GM12873 (cell line): ENCODE data around the gene GLB1L3.

Experiments used
- TF ChIP-seq, protein P1 (sequence below): IDR thresholded peaks from 2 replicates; pipeline ENCODE4 v1.5.1; 2012; ENCODE audit warnings: low read depth, mild to moderate bottlenecking, moderate library complexity, low read length, control low read depth; ENCODE audit not compliant: insufficient read depth; ENCODE audit errors: missing control alignments

GLB1L3 gene

DNA sequence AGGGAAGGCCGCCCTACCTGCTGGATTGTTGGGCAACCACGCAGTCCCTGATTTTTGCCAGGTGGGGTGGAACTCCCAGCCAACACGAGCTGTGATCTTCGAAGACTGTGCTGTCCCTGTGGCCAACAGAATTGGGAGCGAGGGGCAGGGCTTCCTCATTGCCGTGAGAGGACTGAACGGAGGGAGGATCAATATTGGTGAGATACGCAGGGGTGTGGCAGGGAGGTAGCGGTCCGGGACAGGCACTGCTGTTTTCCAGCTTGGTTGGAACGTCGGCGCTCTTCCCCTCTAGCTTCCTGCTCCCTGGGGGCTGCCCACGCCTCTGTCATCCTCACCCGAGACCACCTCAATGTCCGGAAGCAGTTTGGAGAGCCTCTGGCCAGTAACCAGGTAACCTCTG lies 15.2 kb upstream of the GLB1L3 start:
- TF ChIP-seq, protein P1, sequence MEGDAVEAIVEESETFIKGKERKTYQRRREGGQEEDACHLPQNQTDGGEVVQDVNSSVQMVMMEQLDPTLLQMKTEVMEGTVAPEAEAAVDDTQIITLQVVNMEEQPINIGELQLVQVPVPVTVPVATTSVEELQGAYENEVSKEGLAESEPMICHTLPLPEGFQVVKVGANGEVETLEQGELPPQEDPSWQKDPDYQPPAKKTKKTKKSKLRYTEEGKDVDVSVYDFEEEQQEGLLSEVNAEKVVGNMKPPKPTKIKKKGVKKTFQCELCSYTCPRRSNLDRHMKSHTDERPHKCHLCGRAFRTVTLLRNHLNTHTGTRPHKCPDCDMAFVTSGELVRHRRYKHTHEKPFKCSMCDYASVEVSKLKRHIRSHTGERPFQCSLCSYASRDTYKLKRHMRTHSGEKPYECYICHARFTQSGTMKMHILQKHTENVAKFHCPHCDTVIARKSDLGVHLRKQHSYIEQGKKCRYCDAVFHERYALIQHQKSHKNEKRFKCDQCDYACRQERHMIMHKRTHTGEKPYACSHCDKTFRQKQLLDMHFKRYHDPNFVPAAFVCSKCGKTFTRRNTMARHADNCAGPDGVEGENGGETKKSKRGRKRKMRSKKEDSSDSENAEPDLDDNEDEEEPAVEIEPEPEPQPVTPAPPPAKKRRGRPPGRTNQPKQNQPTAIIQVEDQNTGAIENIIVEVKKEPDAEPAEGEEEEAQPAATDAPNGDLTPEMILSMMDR = no peak

DNA sequence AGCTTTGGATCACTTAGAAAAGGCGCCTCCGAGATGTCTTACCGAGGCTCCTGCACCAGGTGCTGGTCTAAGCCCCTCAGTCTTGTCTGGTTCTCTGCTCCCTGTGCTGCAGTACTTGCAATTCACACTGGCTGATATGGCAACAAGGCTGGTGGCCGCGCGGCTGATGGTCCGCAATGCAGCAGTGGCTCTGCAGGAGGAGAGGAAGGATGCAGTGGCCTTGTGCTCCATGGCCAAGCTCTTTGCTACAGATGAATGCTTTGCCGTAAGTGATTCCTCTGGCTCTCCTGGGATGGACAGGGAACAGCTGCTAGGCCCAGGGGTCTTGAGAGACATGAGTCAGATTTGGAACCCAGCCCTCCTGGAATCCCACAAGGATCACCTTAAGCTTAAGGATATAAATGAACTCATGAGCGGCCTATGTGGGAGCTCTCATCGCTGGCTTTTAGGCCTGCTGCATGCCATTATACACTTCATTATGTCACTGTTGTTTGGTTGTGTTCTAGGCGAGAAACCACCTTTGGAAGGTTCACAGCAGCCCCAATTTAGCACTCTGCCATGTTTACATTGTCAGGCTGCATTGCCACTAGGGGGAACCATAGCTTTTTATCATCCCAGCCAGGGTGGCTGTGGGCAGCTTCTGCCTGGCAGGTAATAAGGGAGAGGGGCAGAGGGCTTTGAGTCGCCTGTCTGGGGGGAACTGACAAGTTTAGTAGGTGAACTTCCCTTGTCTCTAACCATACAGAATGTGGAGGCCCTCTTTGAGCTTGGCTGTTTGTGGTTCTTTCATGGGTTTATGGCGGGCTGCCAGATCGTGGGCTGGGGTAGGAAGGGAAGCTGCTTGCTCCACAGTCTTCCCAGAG lies 14.3 kb upstream of the GLB1L3 start:
- TF ChIP-seq, protein P1 = peak; percentile 71

DNA sequence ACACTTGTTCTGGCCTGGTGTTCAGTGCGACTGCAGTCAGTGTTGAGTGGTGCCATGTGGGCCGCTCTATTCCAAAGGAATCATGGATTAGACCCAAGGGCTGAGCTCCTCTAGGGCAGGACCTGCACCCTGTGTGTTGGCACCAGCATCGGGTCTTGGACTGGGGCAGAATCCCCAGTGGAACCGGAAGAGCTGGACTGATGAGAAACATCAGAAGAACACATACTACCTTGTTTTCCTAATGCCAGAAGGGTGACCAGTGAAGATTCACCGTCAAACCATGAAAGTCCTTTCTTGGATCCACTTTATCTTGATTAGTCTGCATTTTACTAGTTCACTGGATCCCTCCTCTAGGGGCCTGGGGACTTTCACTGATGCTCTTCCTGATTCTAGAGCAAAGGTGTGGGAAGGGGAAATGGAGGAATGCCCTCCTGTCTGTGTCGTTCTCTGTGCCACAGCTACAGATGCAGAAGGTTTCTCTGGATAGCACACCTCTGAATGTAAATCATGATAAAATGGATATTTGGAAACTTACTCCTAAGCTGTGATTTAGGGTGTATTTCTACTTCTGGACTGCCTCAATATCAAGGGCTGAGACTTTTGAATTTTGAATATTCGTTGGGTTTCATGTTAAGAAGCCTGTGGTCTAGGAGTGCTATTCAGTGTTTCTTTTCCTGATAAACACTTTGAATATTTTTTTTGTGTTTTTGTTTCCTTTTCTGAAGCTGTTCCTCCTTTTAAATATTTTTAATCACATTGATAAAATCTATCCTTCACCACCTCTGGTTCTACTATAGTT lies 11.0 kb upstream of the GLB1L3 start:
- TF ChIP-seq, protein P1 = no peak

DNA sequence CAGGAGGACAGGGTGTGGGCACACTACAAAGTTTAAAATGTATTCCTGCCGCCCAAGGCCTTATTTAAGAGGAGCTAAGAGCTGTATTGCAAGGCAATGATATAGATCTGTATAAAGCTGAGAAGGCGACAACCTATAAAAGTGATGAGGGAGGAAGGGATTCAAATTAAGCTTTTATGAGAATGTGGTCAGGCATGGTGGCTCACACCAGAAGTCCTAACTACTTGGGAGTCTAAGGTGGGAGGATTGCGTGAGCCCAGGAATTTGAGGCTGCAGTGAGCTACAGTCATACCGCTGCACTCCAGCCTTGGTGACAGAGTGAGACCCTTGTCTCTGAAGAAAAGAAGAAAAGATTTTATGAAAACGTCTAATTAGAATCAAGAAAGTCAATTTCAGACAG lies 9.7 kb upstream of the GLB1L3 start:
- TF ChIP-seq, protein P1 = no peak

DNA sequence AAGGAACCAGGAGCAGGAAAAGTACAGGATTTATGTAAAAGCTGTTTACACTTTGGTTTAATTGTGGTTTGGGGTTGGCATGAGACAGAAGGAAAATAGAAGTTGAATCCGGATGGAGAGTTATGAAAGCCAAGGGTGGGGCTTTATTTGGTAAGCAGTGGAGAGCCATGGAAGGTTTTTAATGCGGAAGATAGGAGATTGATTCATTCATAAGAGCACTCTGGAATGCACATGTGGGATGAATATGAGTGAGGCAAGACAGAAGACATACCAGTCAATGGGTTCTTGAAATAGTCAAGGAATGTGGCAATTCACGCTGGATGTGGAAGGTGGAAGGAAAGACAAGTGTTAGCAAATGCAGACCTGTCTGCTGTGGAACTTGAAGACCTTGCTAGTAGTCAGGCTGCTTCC lies 9.3 kb upstream of the GLB1L3 start:
- TF ChIP-seq, protein P1 = no peak

DNA sequence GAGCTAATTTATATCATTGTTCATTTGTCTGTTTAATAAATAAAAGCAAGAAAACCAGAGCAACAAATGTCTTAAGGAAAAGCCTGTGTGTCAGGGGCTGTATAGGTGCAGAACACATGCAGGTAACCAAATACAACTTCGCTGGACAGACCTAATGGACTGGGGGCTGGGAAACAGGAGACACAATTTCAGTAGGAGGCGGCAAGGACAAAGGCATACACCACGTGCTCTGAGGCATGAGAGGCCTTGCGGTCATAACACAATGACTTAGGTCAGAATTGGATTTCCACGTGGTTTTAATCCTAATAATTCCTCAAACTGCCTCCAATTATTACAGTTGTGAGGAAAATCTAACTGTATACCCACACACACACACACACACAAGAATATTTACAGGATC lies 8.7 kb upstream of the GLB1L3 start:
- TF ChIP-seq, protein P1 = no peak

DNA sequence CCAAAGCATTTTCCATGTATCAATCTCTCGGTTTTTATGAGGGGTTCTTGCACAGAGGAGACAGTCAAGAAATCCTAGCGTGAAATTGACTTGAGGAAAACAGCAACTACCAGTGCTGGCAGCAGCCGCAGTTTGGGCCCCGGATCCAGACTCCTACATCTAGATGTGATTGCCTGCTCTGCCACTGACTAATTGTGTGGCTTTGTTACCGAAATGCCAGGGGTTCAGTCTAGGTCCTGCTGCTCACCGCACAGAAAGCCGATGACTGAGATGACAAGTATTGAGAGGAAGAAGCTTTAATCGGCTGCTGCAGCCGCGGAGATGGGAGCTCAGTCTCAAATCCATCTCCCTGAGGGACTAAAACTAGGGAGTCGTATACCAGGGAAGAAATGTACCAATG lies 8.2 kb upstream of the GLB1L3 start:
- TF ChIP-seq, protein P1 = no peak
